Lower leg skin (tissue), 4 donors: ENCODE data around the gene CHPF2. TPM values are rescaled to one million over a fixed set of nuclear protein-coding genes. Genes with fewer than 3 reads are reported as not detected.

Experiments used
- microRNA counts, 2 donors: library from miRNA; unstranded; fragments of <30 nt; microRNA quantifications; one replicate each; lab custom pipeline; 2016
- total RNA-seq, 4 donors: library from RNA; depleted of rRNA; stranded (reverse); fragments of >200 nt; gene quantifications; one replicate each; pipeline ENCODE4 v1.1.0, GENCODE V29; 2016

Gene CHPF2
- total RNA-seq, 4 donors from 2014 or later, result 15.4 to 32.2 (median 26.7) TPM

MicroRNAs encoded within 50 kb of the gene (microRNA counts, 767-probe panel; counts per million panel counts)
- microRNA hsa-miR-671-3p (lab: Ali Mortazavi, UCI), result 0 to 358 counts per million in 2 donors
- 0 to 358 counts per million in 2 donors for microRNA hsa-miR-671-5p (lab: Ali Mortazavi, UCI)

Other genes with a start within 250 kb of the CHPF2 start
- 1 to 10 TPM; 4.0 to 8.9 (median 5.8) TPM for gene NOS3, start 241.5 kb upstream of the CHPF2 start, total RNA-seq
- 100 to 1,000 TPM in 1 of 4 donors, 10 to 100 TPM in 3; 47.6 to 125 (median 59.8) TPM for gene ATG9B, start 208.0 kb upstream of the CHPF2 start, total RNA-seq
- gene ABCB8, start 204.0 kb upstream of the CHPF2 start, total RNA-seq, result 10 to 100 TPM; 22.9 to 35.2 (median 27.6) TPM
- 1 to 10 TPM; 2.3 to 2.9 (median 2.5) TPM for gene ASIC3, start 184.0 kb upstream of the CHPF2 start, total RNA-seq
- 10 to 100 TPM in 1 of 4 donors, 1 to 10 TPM in 3; 3.9 to 13.7 (median 7.2) TPM for gene CDK5, start 174.6 kb upstream of the CHPF2 start, total RNA-seq
- gene SLC4A2, start 172.9 kb upstream of the CHPF2 start, total RNA-seq, result 10 to 100 TPM; 56.3 to 83.5 (median 67.7) TPM
- gene FASTK, start 151.7 kb upstream of the CHPF2 start, total RNA-seq, result 10 to 100 TPM; 47.4 to 80.7 (median 69.0) TPM
- gene TMUB1, start 149.0 kb upstream of the CHPF2 start, total RNA-seq, result 10 to 100 TPM; 58.5 to 61.7 (median 60.4) TPM
- gene AGAP3, start 146.0 kb upstream of the CHPF2 start, total RNA-seq, result 100 to 1,000 TPM in 3 of 4 donors, 10 to 100 TPM in 1; 81.2 to 132 (median 102) TPM
- 1 to 10 TPM in 1 of 4 donors, not detected in 3; 2.4 TPM for gene GBX1, start 64.8 kb upstream of the CHPF2 start, total RNA-seq
- not detected for gene ASB10, start 45.2 kb upstream of the CHPF2 start, total RNA-seq
- gene H2BK1, start 22.0 kb upstream of the CHPF2 start, total RNA-seq, result not detected
- gene ABCF2, start 5.3 kb upstream of the CHPF2 start, total RNA-seq, result 100 to 1,000 TPM in 1 of 4 donors, 10 to 100 TPM in 3; 16.4 to 267 (median 29.1) TPM
- 10 to 100 TPM in 3 of 4 donors, 1 to 10 TPM in 1; 4.8 to 19.8 (median 13.5) TPM for gene SMARCD3, start 16.2 kb downstream of the CHPF2 start, total RNA-seq
- 10 to 100 TPM; 40.1 to 48.3 (median 47.5) TPM for gene NUB1, start 109.3 kb downstream of the CHPF2 start, total RNA-seq
- 1 to 10 TPM in 3 of 4 donors, not detected in 1; 1.4 to 2.4 (median 2.0) TPM for gene WDR86, start 177.6 kb downstream of the CHPF2 start, total RNA-seq
- not detected for gene CRYGN, start 207.7 kb downstream of the CHPF2 start, total RNA-seq